ENCODE data around the gene CLHC1. TPM values are rescaled to one million over a fixed set of nuclear protein-coding genes. Genes with fewer than 3 reads are reported as not detected.
A peak's percentile ranks its signal among the peaks of the same experiment; 100 is the strongest.
"Not testable (repeated sequence)": the region's sequence is repeated elsewhere in the genome, so short reads cannot be mapped to it uniquely, and the experiment has no call there.

The CLHC1 gene
- total and polyA plus RNA-seq, 10 of the 15 experiments (the other 5 are each of a cell fraction or from before 2014, with no cell fraction given): 2.6 to 6.8 (median 4.7) TPM

GRCh38 chr2:55277310-55277709 lies 45.2 kb upstream of the CLHC1 start (continued):
- TF ChIP-seq ZBTB33 (IDR thresholded peaks at IDR 0.05) (no peak), SMARCA5 (IDR thresholded peaks at IDR 0.05) (no peak)

GRCh38 chr2:55274346-55274745 lies 42.3 kb upstream of the CLHC1 start:
- H3K4me1 ChIP-seq (ENCODE audit: control insufficient read depth, insufficient read depth, low read length); H3K79me2 ChIP-seq (ENCODE audit: control insufficient read depth, insufficient read depth, low read length); H3K4me3 ChIP-seq; CTCF ChIA-PET; H4K20me1 ChIP-seq (ENCODE audit: control insufficient read depth, insufficient read depth); SMC1A ChIA-PET (ENCODE audit: uncharacterized antibody, unreplicated experiment); H3K36me3 ChIP-seq (ENCODE audit: control insufficient read depth in 2 of 2, insufficient read depth in 2 of 2, low read length in 1 of 2); POLR2A ChIA-PET; H3K27me3 ChIP-seq (replicated peaks in 1 of 2; ENCODE audit: control insufficient read depth in 2 of 2, insufficient read depth in 2 of 2, low read length in 1 of 2); DNase-seq (ENCODE audit: low read depth, low spot score); H3K4me2 ChIP-seq (ENCODE audit: control insufficient read depth, insufficient read depth); RAD21 ChIA-PET (ENCODE audit: unreplicated experiment); ATAC-seq; intact Hi-C loops (cut with micrococcal nuclease; ENCODE audit: unreplicated experiment); in situ Hi-C loops (cut with MboI); FAIRE-seq; H3K27ac ChIP-seq (ENCODE audit: control insufficient read depth, insufficient read depth); BruUV-seq (replicated peaks); H3K9me3 ChIP-seq (replicated peaks; ENCODE audit: control insufficient read depth, insufficient read depth, low read length); H3K9ac ChIP-seq (ENCODE audit: control insufficient read depth, insufficient read depth, low read length); H2AFZ ChIP-seq (ENCODE audit: control insufficient read depth, low read depth, low read length): not testable (repeated sequence)
- WGBS (ENCODE audit: insufficient coverage, insufficient replicate concordance, low lambda C conversion rate, missing lambda C conversion rate): 94% methylated on average over 2 of the region's 2 CpGs

- ATAC-seq (peak; percentile 6; the same call in 1 of the 3 replicates), DNase-seq (ENCODE audit: low read depth, low spot score) (no peak), FAIRE-seq (no peak)
- Histone ChIP-seq H3K4me1 (ENCODE audit: control insufficient read depth, insufficient read depth, low read length) (no peaks in the 10 kb centered on the region), H3K9me3 (replicated peaks; ENCODE audit: control insufficient read depth, insufficient read depth, low read length) (no peaks in the 10 kb centered on the region), H3K79me2 (ENCODE audit: control insufficient read depth, insufficient read depth, low read length) (peaks cover 11% of the 10 kb centered on the region), H3K27me3 (replicated peaks in 1 of 2; ENCODE audit: control insufficient read depth in 2 of 2, insufficient read depth in 2 of 2, low read length in 1 of 2) (no peaks in the 10 kb centered on the region), H2AFZ (ENCODE audit: control insufficient read depth, low read depth, low read length) (peak overlapping the region; percentile 98), H3K4me3 (peak overlapping the region; percentile 85), H3K27ac (ENCODE audit: control insufficient read depth, insufficient read depth) (peak overlapping the region; percentile 83), H3K36me3 (ENCODE audit: control insufficient read depth in 2 of 2, insufficient read depth in 2 of 2, low read length in 1 of 2) (peaks cover 0 to 8% of the 10 kb centered on the region in 2 experiments; a peak in 1 of 4 replicates), H4K20me1 (ENCODE audit: control insufficient read depth, insufficient read depth) (no peaks in the 10 kb centered on the region), H3K9ac (ENCODE audit: control insufficient read depth, insufficient read depth, low read length) (peak overlapping the region; percentile 98), H3K4me2 (ENCODE audit: control insufficient read depth, insufficient read depth) (peak overlapping the region; percentile 99)
- ChIA-PET POLR2A (interaction anchor here (0.6 to 1.2 kb wide), 8 partner anchors 12 to 332 kb away, joined by 3 to 8 read pairs (median 3); partner anchors contain the start of genes CLHC1 and RPS27A), RAD21 (ENCODE audit: unreplicated experiment) (interaction anchor here (0.7 to 1.1 kb wide), 4 partner anchors 10 to 52 kb away, joined by 3 read pairs; no protein-coding TSS in a partner anchor), SMC1A (ENCODE audit: uncharacterized antibody, unreplicated experiment) (interaction anchor here (1.0 to 2.4 kb wide), 7 partner anchors 8 to 67 kb away, joined by 3 to 9 read pairs (median 3); no protein-coding TSS in a partner anchor), CTCF (interaction anchor here (0.7 to 1.4 kb wide), 4 partner anchors 9 to 162 kb away, joined by 3 read pairs; no protein-coding TSS in a partner anchor)
- 37% methylated on average over 7 of the region's 7 CpGs for WGBS (ENCODE audit: insufficient coverage, insufficient replicate concordance, low lambda C conversion rate, missing lambda C conversion rate)
- in situ Hi-C loops (cut with MboI): no loop called here
- TF ChIP-seq SREBF2 (IDR thresholded peaks at IDR 0.05; ENCODE audit: low read length) (no peak), MLLT1 (IDR thresholded peaks at IDR 0.05) (peak; percentile 98)
- TSS peak; percentile 96 for BruUV-seq (replicated peaks)
- intact Hi-C loops (cut with micrococcal nuclease; ENCODE audit: unreplicated experiment): loop anchor here (1.0 to 5.0 kb wide), 2 partner anchors 12 to 37 kb away; partner anchors contain the start of genes CLHC1 and RPS27A
Measured at GRCh38 chr2:55269645-55269990, 37.5 kb upstream of the CLHC1 start.
